HepG2 (cell line): ENCODE results near the gene MAN1A2. TPM values are rescaled to one million over a fixed set of nuclear protein-coding genes. Genes with fewer than 3 reads are reported as not detected.

Experiments
- AFF4 ChIP-seq: sonication (generic); formaldehyde crosslinking; IDR thresholded peaks from 2 replicates; pipeline ENCODE4 v1.4.0; 2020; ENCODE audit warnings: missing genetic modification reagents
- NFAT5 ChIP-seq: sonication (generic); formaldehyde crosslinking; IDR thresholded peaks from 2 replicates; pipeline ENCODE4 v1.4.0; 2020; ENCODE audit warnings: missing genetic modification reagents
- U2AF2 ChIP-seq: fragments of 200-400 bp; formaldehyde crosslinking; IDR thresholded peaks from 2 replicates; pipeline ENCODE4 v1.6.1; 2017; ENCODE audit warnings: low read depth, mild to moderate bottlenecking, low read length
- ZHX2 ChIP-seq, 2 experiments: sonication (generic) in 1 of 2; formaldehyde crosslinking in 1 of 2; IDR thresholded peaks; 2 replicates each; pipeline versions ENCODE4 v1.6.1 to v1.9.0; 2014 to 2022; ENCODE audit warnings: antibody characterized with exemption in 1 of 2, borderline replicate concordance in 1 of 2, inconsistent platforms in 1 of 2, low read depth in 1 of 2, missing genetic modification reagents in 1 of 2
- polyA plus RNA-seq, 8 experiments: library from polyadenylated mRNA; depleted of rRNA in 3 of 8; stranded (reverse) in 7 of 8; unstranded in 1 of 8; fragments of >200 nt; fragmentation: Illumina TruSeq in 4 of 8; extraction: Trizol in 4 of 8; gene quantifications; 2 replicates each; pipeline versions ENCODE4 v1.2.1 to v1.2.3, GENCODE V29; 2011 to 2016; ENCODE audit warnings: low read depth in 4 of 8, missing spikeins in 1 of 8, mixed read lengths in 1 of 8; ENCODE audit not compliant: insufficient read depth in 1 of 8
- total RNA-seq, 5 experiments: library from RNA; depleted of rRNA; stranded (reverse); fragments of >200 nt; fragmentation: Illumina TruSeq; extraction: Trizol; gene quantifications; 2 replicates each; pipeline ENCODE4 v1.2.3, GENCODE V29; 2016; ENCODE audit warnings: low read depth in 1 of 5
- TF ChIP-seq, protein P1 (sequence below): sonication (generic); formaldehyde crosslinking; IDR thresholded peaks from 2 replicates; pipeline ENCODE4 v1.9.0; 2021; ENCODE audit warnings: missing genetic modification reagents, mild to moderate bottlenecking, borderline replicate concordance
- TF ChIP-seq, protein P2 (sequence below): sonication (generic); formaldehyde crosslinking; IDR thresholded peaks from 2 replicates; pipeline ENCODE4 v1.5.1; 2020; ENCODE audit warnings: missing genetic modification reagents, mild to moderate bottlenecking, borderline replicate concordance

The MAN1A2 gene
- total and polyA plus RNA-seq, 2 of the 13 experiments (the other 11 are each of a cell fraction or from before 2014, with no cell fraction given), result 8.0 to 19.9 TPM

- TF ChIP-seq AFF4 (CRISPR knock-in tag) (no peak), ZHX2 (IDR thresholded peaks at IDR 0.05; ENCODE audit: low read depth) (no peak), ZHX2 (CRISPR knock-in tag; IDR thresholded peaks at IDR 0.05; ENCODE audit: borderline replicate concordance) (no peak), NFAT5 (no peak), U2AF2 (no peak)
- TF ChIP-seq, protein P1, sequence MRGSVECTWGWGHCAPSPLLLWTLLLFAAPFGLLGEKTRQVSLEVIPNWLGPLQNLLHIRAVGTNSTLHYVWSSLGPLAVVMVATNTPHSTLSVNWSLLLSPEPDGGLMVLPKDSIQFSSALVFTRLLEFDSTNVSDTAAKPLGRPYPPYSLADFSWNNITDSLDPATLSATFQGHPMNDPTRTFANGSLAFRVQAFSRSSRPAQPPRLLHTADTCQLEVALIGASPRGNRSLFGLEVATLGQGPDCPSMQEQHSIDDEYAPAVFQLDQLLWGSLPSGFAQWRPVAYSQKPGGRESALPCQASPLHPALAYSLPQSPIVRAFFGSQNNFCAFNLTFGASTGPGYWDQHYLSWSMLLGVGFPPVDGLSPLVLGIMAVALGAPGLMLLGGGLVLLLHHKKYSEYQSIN (CRISPR knock-in tag), result no peak
- TF ChIP-seq, protein P2, sequence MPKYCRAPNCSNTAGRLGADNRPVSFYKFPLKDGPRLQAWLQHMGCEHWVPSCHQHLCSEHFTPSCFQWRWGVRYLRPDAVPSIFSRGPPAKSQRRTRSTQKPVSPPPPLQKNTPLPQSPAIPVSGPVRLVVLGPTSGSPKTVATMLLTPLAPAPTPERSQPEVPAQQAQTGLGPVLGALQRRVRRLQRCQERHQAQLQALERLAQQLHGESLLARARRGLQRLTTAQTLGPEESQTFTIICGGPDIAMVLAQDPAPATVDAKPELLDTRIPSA (CRISPR knock-in tag), result no peak
These were observed 48.8 kb upstream of the MAN1A2 start (continued) for GRCh38 chr1:117318426-117318825.
